ENCODE data around the gene SRBD1.

Gene SRBD1, protein sequence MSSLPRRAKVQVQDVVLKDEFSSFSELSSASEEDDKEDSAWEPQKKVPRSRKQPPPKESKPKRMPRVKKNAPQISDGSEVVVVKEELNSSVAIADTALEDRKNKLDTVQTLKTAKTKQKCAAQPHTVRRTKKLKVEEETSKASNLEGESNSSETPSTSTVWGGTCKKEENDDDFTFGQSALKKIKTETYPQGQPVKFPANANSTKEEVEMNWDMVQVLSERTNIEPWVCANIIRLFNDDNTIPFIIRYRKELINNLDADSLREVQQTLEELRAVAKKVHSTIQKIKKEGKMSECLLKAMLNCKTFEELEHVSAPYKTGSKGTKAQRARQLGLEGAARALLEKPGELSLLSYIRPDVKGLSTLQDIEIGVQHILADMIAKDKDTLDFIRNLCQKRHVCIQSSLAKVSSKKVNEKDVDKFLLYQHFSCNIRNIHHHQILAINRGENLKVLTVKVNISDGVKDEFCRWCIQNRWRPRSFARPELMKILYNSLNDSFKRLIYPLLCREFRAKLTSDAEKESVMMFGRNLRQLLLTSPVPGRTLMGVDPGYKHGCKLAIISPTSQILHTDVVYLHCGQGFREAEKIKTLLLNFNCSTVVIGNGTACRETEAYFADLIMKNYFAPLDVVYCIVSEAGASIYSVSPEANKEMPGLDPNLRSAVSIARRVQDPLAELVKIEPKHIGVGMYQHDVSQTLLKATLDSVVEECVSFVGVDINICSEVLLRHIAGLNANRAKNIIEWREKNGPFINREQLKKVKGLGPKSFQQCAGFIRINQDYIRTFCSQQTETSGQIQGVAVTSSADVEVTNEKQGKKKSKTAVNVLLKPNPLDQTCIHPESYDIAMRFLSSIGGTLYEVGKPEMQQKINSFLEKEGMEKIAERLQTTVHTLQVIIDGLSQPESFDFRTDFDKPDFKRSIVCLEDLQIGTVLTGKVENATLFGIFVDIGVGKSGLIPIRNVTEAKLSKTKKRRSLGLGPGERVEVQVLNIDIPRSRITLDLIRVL

DNA sequence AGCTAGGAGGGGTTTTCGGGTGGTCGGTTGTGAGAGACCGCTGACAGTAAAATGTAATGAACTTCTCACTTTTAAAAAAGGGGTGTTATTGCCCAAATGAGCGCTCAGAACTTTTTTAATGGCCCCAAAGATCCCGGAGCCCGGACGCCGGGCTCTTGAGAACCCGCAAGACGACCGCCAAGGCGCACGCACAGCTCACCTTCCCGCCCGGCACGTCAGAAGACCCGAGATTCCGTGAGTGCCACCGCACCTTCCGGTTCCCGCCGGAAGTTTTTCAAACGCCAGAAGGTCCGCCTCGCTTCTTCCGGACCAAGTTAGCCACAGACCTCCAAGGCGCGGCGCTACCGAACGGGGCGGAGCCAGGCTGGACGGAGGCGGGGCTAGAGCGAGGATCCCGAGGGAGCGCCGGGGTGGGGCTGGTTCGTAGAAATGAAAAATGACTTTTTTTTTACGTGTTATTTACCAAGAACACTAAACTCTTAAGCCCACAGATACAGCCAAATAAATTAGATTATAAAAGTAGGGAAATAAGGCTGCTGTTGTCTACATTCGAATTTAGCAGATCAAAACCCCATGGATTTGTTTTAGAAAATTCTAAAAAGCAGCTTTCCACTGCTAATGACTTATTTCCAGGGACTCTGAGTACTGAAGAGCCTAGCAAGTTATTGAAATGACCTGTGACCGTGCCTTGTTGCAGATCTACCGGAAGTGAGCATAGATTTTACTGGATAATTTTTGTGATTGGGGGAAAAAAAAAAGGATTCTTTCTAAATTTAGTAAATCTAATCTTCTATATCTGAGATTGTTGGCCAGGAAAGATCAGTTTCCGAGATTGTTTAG lies at the start of gene SRBD1:
Gene SRBD1, minus strand, starts transcription at position 248 of the 840 bp plus-strand sequence. CDS start 5,826 bp downstream, outside the sequence.
- peak; percentile 51 for DNase-seq (ENCODE audit: low read depth, low spot score)

DNA sequence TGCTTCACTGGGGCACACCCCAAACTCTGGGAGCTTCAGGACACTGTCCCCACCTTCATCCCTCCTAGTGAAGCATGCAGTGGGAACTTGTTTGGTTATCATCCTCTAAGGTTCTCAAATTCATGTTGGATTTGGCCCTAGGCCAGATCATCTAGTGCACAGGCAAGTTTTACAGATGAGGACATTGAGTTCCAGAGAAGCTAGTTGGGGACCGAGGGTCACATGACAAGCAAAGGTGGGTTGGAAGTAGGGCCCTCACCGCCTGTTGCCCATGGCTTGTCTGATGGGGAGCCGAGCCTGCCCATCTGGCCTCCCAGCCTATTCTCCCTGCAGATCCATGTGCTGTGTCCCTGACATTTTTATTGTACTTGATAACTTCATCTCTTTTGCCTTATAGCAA lies 43.2 kb upstream of the SRBD1 start:
- no peak for DNase-seq (ENCODE audit: low read depth, low spot score)

- no peak for DNase-seq (ENCODE audit: low read depth, low spot score)
Measured at GRCh38 chr2:45653122-45653913, 42.3 kb upstream of the SRBD1 start.

DNA sequence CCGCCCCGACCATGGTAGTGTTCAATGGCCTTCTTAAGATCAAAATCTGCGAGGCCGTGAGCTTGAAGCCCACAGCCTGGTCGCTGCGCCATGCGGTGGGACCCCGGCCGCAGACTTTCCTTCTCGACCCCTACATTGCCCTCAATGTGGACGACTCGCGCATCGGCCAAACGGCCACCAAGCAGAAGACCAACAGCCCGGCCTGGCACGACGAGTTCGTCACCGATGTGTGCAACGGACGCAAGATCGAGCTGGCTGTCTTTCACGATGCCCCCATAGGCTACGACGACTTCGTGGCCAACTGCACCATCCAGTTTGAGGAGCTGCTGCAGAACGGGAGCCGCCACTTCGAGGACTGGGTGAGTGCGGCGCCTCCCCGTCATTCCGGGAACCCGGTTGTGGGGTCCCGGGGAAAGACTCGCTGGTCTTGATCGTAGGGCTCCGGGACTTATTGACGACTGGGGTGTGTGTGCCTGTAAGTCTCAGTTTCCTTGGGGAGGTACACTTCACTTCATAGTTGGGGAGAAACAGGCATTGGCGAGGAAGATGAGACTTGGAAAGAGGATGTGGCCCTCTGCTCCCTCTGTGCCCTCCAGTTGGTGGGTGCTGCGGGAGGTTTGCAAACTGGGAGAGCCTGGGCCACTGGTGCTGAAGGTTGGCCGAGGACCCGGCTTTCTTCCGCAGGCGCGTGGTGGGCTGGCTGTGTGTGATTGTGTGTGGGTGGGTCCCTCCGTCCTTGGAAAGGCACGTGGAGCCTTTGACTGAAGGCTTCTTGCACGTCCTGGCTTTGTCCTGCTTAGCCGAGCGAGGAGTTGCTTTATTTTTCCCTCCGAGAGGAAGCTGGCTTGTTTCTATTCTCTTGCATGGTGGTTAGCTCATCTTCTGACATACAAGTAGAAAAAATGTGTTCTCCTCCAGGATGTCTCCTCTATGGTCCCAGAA lies 41.3 kb upstream of the SRBD1 start:
- no peak for DNase-seq (ENCODE audit: low read depth, low spot score)

DNA sequence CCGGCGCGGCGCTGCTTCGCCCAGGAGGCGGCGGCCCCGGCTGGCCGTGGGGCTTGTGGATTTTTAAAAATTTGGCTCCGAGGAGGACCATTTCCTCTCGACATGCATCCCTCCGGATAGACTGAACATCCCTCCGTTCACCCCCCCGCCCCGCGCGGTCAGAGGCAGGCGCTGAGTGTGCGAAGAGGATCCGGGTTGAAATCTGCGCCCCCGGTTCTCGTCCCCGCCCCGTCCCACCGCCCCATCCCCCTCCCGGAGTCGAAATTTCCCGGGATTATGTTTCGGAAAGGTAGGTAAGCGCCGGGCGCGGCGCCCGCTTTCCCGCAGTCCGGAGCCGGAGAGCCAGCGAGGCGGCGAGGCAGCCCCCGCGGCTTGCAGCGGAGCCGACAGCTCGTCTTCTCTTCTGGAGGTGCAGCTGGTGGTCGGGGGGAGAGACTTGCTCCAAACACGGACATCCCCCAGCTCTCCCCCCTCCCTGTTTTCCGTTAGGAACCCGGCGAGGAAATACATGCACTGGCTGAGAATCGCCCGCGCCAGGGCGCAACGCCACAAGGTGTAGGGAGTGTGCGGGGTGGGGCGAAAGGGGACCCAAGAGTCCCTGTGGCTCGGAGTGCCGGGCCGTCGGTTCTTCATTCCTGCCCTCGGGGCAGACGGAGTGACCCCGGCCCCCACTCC lies 40.5 kb upstream of the SRBD1 start, which contains the start of gene PRKCE:
Gene PRKCE, plus strand, starts transcription at position 261 of the 675 bp plus-strand sequence.
- DNase-seq (ENCODE audit: low read depth, low spot score) = no peak

GRCh38 chr2:45650851-45651414 lies 39.9 kb upstream of the SRBD1 start:
- peak; percentile 90 for DNase-seq (ENCODE audit: low read depth, low spot score)

- no peak for DNase-seq (ENCODE audit: low read depth, low spot score)
Measured at GRCh38 chr2:45649858-45650811, 39.1 kb upstream of the SRBD1 start.

DNA sequence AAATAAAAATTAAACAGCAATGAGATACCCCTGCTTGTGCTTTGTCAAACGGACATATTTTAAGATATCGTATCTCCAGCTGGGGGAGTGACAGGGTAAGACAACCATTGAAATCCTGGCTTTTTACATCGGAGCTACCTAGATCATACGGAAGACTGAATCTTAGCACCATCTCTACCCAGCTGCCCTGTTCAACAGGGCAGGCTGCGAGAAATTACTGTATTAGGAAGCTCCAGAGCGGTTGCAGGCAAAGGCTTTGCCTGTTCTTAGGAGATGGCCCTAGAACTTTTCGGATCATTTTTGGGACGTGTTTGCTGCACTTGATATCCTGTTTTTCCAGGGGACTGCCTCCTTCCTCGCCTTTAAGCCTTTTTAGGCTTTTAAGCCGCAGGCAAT lies 38.4 kb upstream of the SRBD1 start:
- no peak for DNase-seq (ENCODE audit: low read depth, low spot score)

DNA sequence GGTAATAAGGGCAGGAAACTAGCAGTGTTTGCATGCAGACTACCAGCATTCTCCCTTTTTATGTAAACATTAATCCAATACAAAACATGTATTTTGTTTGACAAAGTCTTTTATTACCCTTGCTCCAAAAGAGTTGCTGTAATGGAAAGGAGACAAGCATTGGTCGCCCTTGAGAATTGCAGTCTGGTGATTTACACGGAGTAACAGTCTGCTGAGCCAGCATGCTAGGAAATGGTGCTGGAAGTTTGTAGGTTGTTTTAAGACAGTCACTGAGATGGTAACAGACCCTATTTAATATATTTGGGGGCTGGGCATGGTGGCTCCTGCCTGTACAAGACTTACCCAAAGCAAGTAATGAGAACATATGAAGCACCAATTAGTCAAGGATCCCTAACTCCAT lies 37.6 kb upstream of the SRBD1 start:
- DNase-seq (ENCODE audit: low read depth, low spot score) = no peak

GRCh38 chr2:45647986-45648520 lies 37.0 kb upstream of the SRBD1 start:
- DNase-seq (ENCODE audit: low read depth, low spot score) = no peak

- no peak for DNase-seq (ENCODE audit: low read depth, low spot score)
Measured at GRCh38 chr2:45647356-45647755, 36.3 kb upstream of the SRBD1 start.

- no peak for DNase-seq (ENCODE audit: low read depth, low spot score)
Measured at GRCh38 chr2:45646289-45646688, 35.2 kb upstream of the SRBD1 start.

GRCh38 chr2:45643543-45644542 lies 32.8 kb upstream of the SRBD1 start:
- no peak for DNase-seq (ENCODE audit: low read depth, low spot score)

- DNase-seq (ENCODE audit: low read depth, low spot score) = no peak
Measured at GRCh38 chr2:45643095-45643494, 32.0 kb upstream of the SRBD1 start.

GRCh38 chr2:45640576-45640975 lies 29.5 kb upstream of the SRBD1 start:
- DNase-seq (ENCODE audit: low read depth, low spot score) = no peak

DNA sequence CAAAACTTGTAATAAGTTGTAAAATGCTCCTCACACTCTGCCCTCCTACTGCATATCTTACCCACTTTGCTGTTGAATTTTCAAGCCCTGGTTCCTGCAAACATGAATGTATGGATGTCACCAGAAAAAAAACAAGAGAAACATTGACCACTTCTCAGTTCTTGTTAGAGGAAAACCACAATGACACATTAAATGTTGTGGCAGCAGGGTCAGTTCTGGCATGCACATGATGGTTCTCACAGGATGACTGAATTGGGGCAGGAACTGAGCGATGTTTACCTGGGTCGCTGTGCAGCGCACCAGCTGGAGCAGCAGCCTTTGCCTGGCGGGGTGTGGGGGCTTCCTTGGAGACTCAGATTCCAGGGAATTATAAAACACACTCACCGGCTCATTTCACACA lies 26.4 kb upstream of the SRBD1 start:
- no peak for DNase-seq (ENCODE audit: low read depth, low spot score)

Data from brain pericyte (primary cell).